Fibroblast of the conjunctiva (primary cell): Measurements from ENCODE around the gene PIR.
A peak's percentile ranks its signal among the peaks of the same experiment; 100 is the strongest.

Experiments
- DNase-seq: peaks from one replicate; pipeline ENCODE4 v3.0.0-alpha.2; 2010; ENCODE audit warnings: low read depth

The PIR gene

GRCh38 chrX:15483891-15484290, 9.2 kb downstream of the PIR start:
- DNase-seq, result no peak

- DNase-seq, result no peak
Observed at GRCh38 chrX:15475486-15475885, 17.6 kb downstream of the PIR start.

- DNase-seq, result no peak
Observed at GRCh38 chrX:15475021-15475420, 18.1 kb downstream of the PIR start.

- no peak for DNase-seq
Observed at GRCh38 chrX:15474028-15474427, 19.1 kb downstream of the PIR start.

GRCh38 chrX:15472531-15472930, 20.6 kb downstream of the PIR start:
- DNase-seq, result no peak

GRCh38 chrX:15471028-15471427, 22.1 kb downstream of the PIR start:
- peak; percentile 37 for DNase-seq

GRCh38 chrX:15469613-15470012, 23.5 kb downstream of the PIR start:
- DNase-seq, result no peak

GRCh38 chrX:15468036-15468435, 25.1 kb downstream of the PIR start:
- DNase-seq, result peak; percentile 49

- peak; percentile 24 for DNase-seq
Observed at GRCh38 chrX:15465896-15466651, 27.1 kb downstream of the PIR start.

GRCh38 chrX:15465347-15465746, 27.8 kb downstream of the PIR start:
- no peak for DNase-seq

GRCh38 chrX:15464704-15465103, 28.4 kb downstream of the PIR start:
- no peak for DNase-seq

GRCh38 chrX:15451913-15452312, 41.2 kb downstream of the PIR start:
- DNase-seq, result no peak

GRCh38 chrX:15448010-15448639, 45.0 kb downstream of the PIR start:
- DNase-seq, result no peak

GRCh38 chrX:15441464-15441863, 51.7 kb downstream of the PIR start:
- no peak for DNase-seq

GRCh38 chrX:15438332-15438731, 54.8 kb downstream of the PIR start:
- DNase-seq, result no peak

GRCh38 chrX:15437724-15438123, 55.4 kb downstream of the PIR start:
- no peak for DNase-seq

- no peak for DNase-seq
Observed at GRCh38 chrX:15435836-15436619, 57.1 kb downstream of the PIR start.

- DNase-seq, result no peak
Observed at GRCh38 chrX:15434205-15434604, 58.9 kb downstream of the PIR start.

GRCh38 chrX:15430584-15430983, 62.5 kb downstream of the PIR start:
- DNase-seq, result no peak

GRCh38 chrX:15430076-15430475, 63.1 kb downstream of the PIR start:
- no peak for DNase-seq

- no peak for DNase-seq
Observed at GRCh38 chrX:15425024-15425423, 68.1 kb downstream of the PIR start.

GRCh38 chrX:15418707-15419181, 74.4 kb downstream of the PIR start:
- no peak for DNase-seq
